ENCODE results near the gene ATP8B3. TPM values are rescaled to one million over a fixed set of nuclear protein-coding genes. Genes with fewer than 3 reads are reported as not detected.

The ATP8B3 gene
- polyA plus RNA-seq, 2 of the 4 experiments (the other 2 are of a cell fraction): 2.7 to 3.9 TPM

GRCh38 chr19:1825909-1826556 lies 14.0 kb upstream of the ATP8B3 start:
- WGBS (ENCODE audit: missing lambda C conversion rate): 56% methylated on average over 3 of the region's 15 CpGs
- ChIA-PET POLR2A (no interaction called here), CTCF (interaction anchor here (0.6 to 14.1 kb wide), 43 partner anchors 8 to 381 kb away, joined by 3 to 212 read pairs (median 4); no protein-coding TSS in a partner anchor)
- peaks cover 10% of the 10 kb centered on the region for H3K4me1 ChIP-seq
- peak; percentile 62 to 68 for TF ChIP-seq RAD21 (conservative IDR thresholded peaks at IDR 0.05 in 1 of 2, IDR thresholded peaks at IDR 0.05 in 1 of 2)
- peak; percentile 35; the same call in 1 of the 3 replicates for TF ChIP-seq SMC3 (IDR thresholded peaks at IDR 0.05)
- peak; percentile 65 for TF ChIP-seq CTCF (IDR thresholded peaks at IDR 0.05)
- TF ChIP-seq NFE2L2 (conservative IDR thresholded peaks at IDR 0.05; ENCODE audit: low read length): no peak
- no peak overlapping the region for H3K4me3 ChIP-seq
- FAIRE-seq (no peak), DNase-seq (ENCODE audit: low read depth in 1 of 2, low spot score in 1 of 2) (peak; percentile 62 to 88), ATAC-seq (peak; percentile 85 to 89)
- peak overlapping the region in 1 of 2 experiments; percentile 51; a peak in 2 of 6 replicates for H3K27ac ChIP-seq
- 0 out of 3 replicates have a peak overlapping the region, but pooled peaks have one; percentile 14 for H3K4me2 ChIP-seq
- no peaks in the 10 kb centered on the region for H3K9me3 ChIP-seq

GRCh38 chr19:1824252-1824622 lies 12.2 kb upstream of the ATP8B3 start:
- Histone ChIP-seq H3K9me3 (no peaks in the 10 kb centered on the region), H3K4me3 (no peak overlapping the region), H3K27ac (no peak overlapping the region), H3K4me1 (peaks cover 10% of the 10 kb centered on the region), H3K4me2 (no peak overlapping the region)
- ATAC-seq: no peak
- ChIA-PET POLR2A (no interaction called here), CTCF (interaction anchor here (0.7 to 14.1 kb wide), 7 partner anchors 10 to 320 kb away, joined by 3 to 212 read pairs (median 5); no protein-coding TSS in a partner anchor)
- TF ChIP-seq ZSCAN20 (CRISPR knock-in tag; IDR thresholded peaks at IDR 0.05): no peak
- no peak for TF ChIP-seq FOXS1 (CRISPR knock-in tag; IDR thresholded peaks at IDR 0.05)
- TF ChIP-seq MAX (IDR thresholded peaks at IDR 0.05): no peak
- TF ChIP-seq ESRRA (IDR thresholded peaks at IDR 0.05; ENCODE audit: borderline replicate concordance, low read length): no peak
- TF ChIP-seq HOXB5 (CRISPR knock-in tag; IDR thresholded peaks at IDR 0.05): no peak
- TF ChIP-seq CBX2 (IDR thresholded peaks at IDR 0.05; ENCODE audit: borderline replicate concordance, low read depth): no peak
- TF ChIP-seq REST (IDR thresholded peaks at IDR 0.05): no peak
- no peak for TF ChIP-seq CEBPB (IDR thresholded peaks at IDR 0.05)
- no peak for FAIRE-seq
- no peak for DNase-seq (ENCODE audit: low read depth in 1 of 2, low spot score in 1 of 2)
- 89% methylated on average over 6 of the region's 14 CpGs for WGBS (ENCODE audit: missing lambda C conversion rate)

- no peak for ATAC-seq
- TF ChIP-seq FOSB (CRISPR knock-in tag; IDR thresholded peaks at IDR 0.05): no peak
- no peak for TF ChIP-seq REST (IDR thresholded peaks at IDR 0.05)
- no peak for TF ChIP-seq RAD21 (conservative IDR thresholded peaks at IDR 0.05 in 1 of 2, IDR thresholded peaks at IDR 0.05 in 1 of 2)
- no peak for TF ChIP-seq MAX (IDR thresholded peaks at IDR 0.05)
- no peak for TF ChIP-seq CBX8 (IDR thresholded peaks at IDR 0.05)
- WGBS (ENCODE audit: missing lambda C conversion rate): 92% methylated on average over 7 of the region's 36 CpGs
- CTCF ChIA-PET: interaction anchor here (1.3 to 14.1 kb wide), 6 partner anchors 10 to 151 kb away, joined by 3 to 212 read pairs (median 4); no protein-coding TSS in a partner anchor
- FAIRE-seq: no peak
- Histone ChIP-seq H3K9me3 (no peaks in the 10 kb centered on the region), H3K4me1 (peaks cover 10% of the 10 kb centered on the region), H3K4me3 (no peak overlapping the region), H3K27ac (no peak overlapping the region), H3K4me2 (no peak overlapping the region)
- DNase-seq (ENCODE audit: low read depth in 1 of 2, low spot score in 1 of 2): no peak
- POLR2A ChIA-PET: no interaction called here
Observed at GRCh38 chr19:1823539-1824251, 11.6 kb upstream of the ATP8B3 start.
